COR-L47 (cell line): ENCODE data around the gene TBL1X.

Experiments used
- DNase-seq: peaks from one replicate; lab custom pipeline; 2025; lab: John Stamatoyannopoulos, UW

The TBL1X gene

DNA sequence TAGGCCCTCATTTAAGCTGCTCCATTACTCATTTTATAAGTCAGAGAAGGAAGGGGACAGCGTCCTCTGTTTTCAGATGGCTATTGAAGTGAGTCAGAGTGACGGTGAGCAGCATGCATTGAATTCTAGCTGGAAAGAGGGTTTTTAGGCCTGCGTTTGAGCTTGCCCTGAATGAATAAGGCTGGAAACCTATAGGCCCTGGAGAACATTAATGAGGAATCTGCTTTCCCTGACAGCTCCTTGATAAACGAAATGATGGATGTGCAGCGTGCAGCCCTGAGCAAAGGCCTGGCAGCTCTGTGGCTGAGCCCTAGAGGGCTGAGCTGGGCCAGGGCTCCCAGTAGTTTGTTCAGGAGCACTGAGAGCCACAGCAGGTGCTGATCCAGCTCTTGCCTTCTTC, 33.4 kb downstream of the TBL1X start:
- DNase-seq: no peak

- no peak for DNase-seq
Observed at GRCh38 chrX:9500584-9500983, 35.7 kb downstream of the TBL1X start.

- no peak for DNase-seq
Observed at GRCh38 chrX:9501362-9501761, 36.5 kb downstream of the TBL1X start.

DNA sequence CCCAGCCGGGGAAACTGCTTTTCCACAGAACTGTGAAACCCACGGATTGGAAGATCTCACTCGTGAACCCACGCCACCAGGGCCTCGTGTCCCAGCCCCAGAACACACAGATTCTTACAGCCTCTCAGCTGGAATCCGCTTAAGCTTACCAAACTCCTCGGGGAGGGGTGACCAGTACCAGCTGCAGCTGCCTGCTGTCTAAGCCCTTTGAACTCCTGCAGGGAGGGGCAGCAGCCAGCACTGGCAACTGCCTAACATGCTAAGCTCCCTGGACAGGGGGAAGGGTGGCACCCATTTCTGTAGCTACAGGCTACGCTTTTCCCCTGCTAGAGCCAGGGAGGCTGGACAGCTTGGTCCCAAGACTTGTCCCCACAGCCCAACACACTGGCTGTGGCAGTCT, 38.4 kb downstream of the TBL1X start:
- DNase-seq: no peak

GRCh38 chrX:9510366-9510765, 45.5 kb downstream of the TBL1X start:
- DNase-seq: no peak

DNA sequence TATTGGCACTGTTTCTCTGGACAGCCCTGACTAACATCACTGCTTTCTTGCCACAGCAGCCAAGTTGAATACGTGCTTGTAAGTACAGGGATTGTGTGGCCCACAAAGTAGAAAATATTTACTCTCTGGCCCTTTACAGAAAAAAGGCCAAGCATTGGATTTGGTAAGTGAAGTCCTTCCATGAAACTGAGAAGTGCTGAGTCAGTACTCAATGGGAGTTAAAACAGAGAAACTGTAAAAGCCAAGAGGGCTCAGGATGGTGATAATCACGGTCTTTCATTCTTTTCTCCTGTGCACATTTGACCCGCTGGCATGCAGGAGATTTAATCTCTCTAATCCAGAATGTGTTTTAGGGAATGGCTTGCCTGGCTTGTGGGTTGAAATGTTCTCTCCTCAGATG, 46.1 kb downstream of the TBL1X start:
- DNase-seq: no peak

DNA sequence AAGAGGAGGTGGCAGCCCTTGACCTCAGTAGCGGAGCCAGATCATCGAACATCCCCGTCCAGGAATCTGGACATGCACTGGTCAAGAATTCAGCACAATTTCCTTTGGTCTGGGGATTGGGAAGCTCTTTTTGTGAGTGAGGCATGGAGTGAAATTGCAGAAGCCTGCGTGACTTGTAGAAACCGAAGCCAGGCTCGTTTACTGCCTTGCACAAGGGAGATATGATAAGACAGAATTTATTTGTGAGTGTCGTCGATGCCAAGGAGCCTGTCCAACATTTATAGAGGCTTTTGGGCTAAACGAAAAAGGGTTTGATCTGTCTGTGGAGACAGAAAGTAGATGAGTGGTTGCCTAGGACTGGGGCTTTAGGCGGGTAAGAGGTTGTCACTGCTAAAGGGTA, 50.6 kb downstream of the TBL1X start:
- DNase-seq: no peak

GRCh38 chrX:9515973-9516538, 51.2 kb downstream of the TBL1X start:
- no peak for DNase-seq

DNA sequence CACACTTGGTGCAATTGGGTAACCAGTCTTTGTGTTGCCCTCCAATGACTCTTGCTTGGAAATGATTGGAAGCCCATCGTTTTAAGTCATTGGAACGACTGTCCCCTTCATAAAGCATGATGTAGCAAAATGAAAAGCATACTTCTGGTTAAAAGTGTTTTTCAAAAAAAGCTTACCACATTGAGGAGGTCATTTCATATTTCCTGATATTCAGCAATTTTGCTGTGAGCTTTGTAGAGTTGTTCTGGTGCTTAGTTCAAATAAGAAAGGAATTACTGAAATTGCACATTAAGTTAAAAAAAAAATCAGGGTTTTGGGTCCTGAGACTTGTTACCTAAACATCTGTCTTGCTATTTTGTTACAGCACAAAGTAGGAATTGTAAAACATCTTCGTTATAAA, 51.8 kb downstream of the TBL1X start:
- DNase-seq: no peak

GRCh38 chrX:9518051-9518450, 53.2 kb downstream of the TBL1X start:
- DNase-seq: no peak

- no peak for DNase-seq
Observed at GRCh38 chrX:9518889-9519288, 54.0 kb downstream of the TBL1X start.

DNA sequence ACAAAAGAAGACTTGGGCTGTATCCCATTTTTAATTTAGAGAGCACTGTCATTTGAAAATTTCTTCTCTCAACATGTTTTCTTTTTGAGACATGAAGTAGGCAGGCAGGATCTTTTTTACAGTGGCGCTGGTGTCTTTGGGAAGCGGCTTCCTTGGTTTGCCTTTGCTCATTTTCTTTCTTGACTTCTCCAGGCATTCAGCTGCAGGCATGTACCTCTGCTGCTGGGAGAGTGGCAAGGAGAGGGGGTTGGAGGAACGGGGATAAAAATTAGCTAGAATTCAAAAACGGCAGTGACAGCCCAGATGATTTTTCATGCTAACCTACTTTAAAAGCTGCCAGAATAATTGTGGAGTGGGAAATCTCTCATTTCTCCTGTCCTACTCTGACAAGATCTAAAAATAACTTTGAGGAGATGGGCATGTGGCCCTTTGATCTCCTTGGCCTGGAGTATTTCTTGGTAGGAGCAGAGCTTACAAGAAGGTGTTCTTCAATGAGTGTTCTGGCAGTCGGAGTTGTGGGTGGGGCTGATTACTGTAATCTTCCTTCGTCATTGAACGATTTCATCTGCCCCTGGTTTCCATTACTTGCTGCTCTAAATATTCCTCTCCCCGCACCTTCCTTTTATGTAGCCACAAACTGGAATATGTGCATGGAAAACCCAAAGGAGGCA, 54.8 kb downstream of the TBL1X start:
- no peak for DNase-seq

DNA sequence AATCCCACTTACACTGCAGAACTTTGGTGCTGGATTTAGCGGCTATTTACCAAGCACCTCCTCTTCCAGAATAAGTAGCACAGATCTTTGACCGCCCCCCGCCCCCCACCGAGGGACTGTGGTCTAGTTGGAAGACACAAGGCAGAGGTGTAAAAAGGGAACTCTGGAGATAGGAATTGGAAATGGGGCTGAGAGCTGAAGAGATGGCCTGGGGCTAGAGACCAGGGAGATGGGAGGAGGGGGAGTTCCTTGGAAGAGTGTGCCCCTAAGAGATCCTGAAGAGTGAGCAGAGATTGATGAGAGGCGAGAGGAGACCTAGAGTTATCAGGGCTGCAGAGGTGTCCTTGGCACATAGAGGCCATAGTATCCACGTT, 55.3 kb downstream of the TBL1X start:
- no peak for DNase-seq

DNA sequence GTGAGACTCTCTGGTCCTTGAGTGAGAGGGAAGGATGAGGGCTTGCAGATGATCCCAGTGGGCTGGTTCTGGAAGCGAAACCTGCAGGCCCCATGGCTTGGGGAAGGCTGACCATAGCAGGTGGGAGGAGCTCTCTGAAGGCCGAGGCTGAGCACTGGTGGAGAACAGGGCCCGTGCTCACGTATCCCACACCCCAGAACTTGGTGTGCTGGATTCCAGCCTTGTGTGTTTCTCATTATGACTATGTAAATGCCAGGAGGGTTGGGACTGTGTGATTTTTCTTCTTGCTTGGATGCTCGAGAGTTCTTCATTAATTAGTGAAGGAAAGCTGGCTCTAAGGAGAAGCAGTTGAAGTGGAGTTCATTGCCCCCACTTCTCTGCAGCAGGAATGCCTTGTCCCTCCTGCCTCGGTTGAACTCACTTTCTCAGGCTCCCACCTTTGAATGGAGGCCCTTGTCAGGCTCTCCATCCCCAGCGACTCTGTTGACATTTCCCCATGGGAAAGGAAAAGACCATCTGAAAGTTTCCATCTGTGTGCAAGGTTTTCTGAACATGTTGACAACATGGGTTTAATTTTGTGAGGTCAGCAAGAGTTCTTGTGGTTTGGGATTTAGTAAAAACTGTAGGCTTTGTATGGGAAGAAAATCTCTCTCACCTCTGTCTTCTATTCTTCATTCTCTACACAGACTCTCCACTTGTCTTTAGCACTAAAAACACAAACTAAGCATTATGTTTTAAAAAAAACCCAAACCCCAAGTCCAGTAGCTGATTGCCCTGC, 57.7 kb downstream of the TBL1X start:
- no peak for DNase-seq

DNA sequence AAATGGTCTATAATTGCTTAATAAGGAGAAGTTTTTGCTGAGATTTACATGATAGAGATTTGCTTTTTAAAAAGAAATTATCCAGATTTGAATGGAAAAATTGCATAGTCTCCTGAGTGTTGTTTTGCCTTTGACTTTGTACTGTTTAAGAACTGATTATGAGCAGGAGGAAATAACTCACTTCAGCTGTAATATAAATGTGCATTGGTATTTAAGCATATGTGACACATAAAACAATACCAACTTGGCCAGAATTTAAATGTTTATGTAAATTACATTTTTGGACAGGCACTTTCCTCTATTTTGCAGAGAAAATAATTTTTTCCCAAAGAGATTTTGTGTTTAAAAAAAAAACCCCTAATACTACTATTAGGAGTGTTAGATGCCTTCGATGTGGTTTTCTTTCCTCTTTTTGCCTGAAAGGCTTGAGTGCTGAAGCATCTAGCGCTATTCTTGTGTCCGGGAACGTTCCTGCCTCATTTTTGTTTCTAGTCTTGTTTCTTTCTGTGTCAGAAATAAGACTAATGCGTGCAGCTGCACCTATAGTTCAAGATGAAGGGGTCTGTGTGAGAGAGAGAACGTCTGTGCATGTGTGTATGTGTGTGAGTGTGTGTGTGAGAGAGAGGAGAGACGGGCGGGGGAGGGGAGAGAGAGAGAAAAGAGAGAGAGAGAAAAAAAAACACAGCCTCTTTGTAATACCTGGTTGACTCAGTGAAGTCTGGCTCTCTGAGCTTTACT, 60.8 kb downstream of the TBL1X start:
- DNase-seq: no peak

GRCh38 chrX:9526965-9527364, 62.1 kb downstream of the TBL1X start:
- no peak for DNase-seq

- DNase-seq: no peak
Observed at GRCh38 chrX:9528498-9528897, 63.6 kb downstream of the TBL1X start.

GRCh38 chrX:9529223-9529622, 64.4 kb downstream of the TBL1X start:
- no peak for DNase-seq

DNA sequence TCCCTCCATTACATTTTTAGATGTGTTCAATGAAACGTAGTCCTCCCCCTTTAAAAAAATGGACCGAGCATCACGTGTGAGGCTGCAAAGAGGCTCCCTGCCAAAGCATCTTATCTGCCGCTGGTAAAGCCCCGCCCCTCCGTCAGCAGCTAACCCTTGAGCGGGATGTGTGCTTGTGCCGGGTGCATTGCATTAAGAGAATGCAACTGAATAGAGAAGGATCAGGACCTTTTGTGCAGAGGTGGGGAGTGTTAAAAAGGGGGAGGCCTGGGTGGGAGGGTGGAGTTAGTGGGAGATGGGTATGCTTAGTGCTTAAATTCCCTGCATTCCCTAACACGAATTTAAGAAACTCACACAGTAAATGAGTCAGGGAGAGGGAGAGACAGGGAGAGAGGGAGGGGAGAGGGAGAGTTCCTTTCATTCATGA, 66.0 kb downstream of the TBL1X start:
- peak; percentile 74 for DNase-seq

- DNase-seq: no peak
Observed at GRCh38 chrX:9532349-9532748, 67.5 kb downstream of the TBL1X start.

GRCh38 chrX:9533611-9534010, 68.8 kb downstream of the TBL1X start:
- no peak for DNase-seq

DNA sequence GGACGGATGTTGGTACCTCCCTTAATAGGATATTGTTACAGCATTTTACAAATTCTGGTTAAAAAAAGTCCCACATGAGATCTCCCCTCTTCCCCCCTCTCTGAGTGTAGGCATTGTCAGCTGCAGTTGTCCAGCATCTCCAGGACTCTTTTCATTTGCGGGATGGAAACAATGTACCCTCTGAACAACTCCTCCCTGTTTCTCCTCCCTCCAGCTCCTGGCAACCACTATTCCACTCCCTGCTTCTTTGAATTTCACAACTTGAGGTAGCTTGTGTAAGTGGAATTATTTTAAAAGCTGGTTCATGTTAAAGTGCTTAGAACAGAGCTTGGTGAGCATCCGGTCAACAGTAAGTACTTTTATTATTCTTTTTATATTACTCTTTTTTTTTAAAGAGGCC, 69.8 kb downstream of the TBL1X start:
- no peak for DNase-seq

- no peak for DNase-seq
Observed at GRCh38 chrX:9535101-9535500, 70.2 kb downstream of the TBL1X start.
